Astrocyte (in vitro differentiated cells and primary cell): ENCODE measurements around the gene SPART.

Experiments
- EZH2 ChIP-seq: IDR thresholded peaks from 2 replicates; pipeline ENCODE4 v1.6.1; 2012; ENCODE audit warnings: mild to moderate bottlenecking, low read length, inconsistent platforms; ENCODE audit not compliant: insufficient read depth
- TF ChIP-seq, protein P1 (sequence below): IDR thresholded peaks from 2 replicates; pipeline ENCODE4 v1.5.1; 2011; ENCODE audit warnings: low read depth, mild to moderate bottlenecking, inconsistent platforms, low read length, moderate library complexity; ENCODE audit not compliant: insufficient read depth

DNA sequence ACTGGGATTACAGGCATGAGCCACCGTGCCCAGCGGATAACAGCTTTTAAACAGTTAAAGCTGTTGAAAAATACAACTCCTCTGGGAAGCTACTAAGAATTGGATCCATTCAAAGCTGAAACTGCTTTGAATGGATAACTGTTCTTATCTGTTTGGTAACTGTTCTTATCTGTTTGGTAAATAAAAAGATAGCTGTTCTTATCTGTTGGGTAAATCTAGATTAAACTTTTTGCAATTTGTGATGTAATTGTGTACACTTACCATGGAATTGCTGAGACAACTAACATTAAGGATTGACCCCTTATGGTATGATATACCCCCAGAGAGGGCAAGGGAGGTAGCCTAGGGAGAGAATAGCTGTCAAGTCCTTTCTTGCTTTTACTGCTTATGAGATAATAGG, 27.9 kb upstream of the SPART start:
- TF ChIP-seq, protein P1, sequence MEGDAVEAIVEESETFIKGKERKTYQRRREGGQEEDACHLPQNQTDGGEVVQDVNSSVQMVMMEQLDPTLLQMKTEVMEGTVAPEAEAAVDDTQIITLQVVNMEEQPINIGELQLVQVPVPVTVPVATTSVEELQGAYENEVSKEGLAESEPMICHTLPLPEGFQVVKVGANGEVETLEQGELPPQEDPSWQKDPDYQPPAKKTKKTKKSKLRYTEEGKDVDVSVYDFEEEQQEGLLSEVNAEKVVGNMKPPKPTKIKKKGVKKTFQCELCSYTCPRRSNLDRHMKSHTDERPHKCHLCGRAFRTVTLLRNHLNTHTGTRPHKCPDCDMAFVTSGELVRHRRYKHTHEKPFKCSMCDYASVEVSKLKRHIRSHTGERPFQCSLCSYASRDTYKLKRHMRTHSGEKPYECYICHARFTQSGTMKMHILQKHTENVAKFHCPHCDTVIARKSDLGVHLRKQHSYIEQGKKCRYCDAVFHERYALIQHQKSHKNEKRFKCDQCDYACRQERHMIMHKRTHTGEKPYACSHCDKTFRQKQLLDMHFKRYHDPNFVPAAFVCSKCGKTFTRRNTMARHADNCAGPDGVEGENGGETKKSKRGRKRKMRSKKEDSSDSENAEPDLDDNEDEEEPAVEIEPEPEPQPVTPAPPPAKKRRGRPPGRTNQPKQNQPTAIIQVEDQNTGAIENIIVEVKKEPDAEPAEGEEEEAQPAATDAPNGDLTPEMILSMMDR, result no peak
- TF ChIP-seq EZH2, result no peak
